ENCODE measurements around the gene DCLRE1C.
"Not testable (repeated sequence)": the region's sequence is repeated elsewhere in the genome, so short reads cannot be mapped to it uniquely, and the experiment has no call there.

The DCLRE1C gene

DNA sequence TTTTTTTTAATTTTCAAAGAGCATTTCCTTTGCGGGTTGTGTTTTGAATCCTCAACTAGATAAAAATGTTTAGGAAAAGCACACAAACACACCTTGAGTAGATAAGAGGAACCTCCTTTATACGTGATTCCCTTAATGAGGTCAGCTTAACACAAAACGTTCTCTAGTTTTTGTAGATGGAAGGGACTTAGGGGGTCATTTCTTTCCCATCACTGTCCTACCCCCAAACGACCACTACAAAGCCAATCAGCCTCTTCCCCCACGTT, 74.0 kb downstream of the DCLRE1C start:
- FAIRE-seq = no peak

DNA sequence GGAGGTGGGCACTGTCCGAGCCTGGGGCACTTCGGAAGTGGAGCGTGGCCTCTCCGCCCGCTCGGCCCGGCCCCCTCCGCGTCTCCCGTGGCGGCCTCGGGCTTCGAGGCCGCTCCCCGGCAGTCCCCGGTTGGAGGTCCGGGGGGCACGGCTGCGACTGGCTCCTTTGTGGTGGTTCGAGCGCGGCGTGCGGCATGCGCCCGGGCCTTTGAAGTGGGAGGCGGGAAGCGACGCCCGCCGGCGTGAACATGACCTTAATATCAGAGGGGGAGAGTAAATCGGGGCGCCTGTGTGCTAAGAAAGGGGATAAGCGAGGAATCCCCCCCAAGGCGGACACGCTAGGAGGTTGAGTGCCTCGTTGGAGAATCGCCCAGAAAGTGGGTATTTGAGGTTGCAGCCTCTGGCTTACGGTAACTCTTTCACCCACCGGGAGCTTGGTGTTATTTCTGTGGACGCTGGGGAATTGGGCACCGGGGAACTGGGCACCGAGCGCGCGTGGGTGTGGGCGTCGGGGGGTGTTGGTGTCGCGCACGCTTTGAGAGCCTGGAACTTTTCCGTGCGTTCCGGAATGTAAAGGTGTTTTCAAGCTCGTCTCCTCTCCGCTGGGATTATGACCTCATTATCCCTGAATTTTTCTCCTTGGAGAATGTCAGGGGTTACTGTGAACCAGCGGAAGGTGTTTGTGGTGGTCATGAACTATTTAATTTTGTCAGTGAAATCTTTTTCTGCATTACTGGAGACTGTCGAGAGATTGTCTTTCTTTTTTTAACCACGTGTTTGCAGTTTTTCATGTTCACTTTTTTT, 74.6 kb downstream of the DCLRE1C start:
- FAIRE-seq = no peak

DNA sequence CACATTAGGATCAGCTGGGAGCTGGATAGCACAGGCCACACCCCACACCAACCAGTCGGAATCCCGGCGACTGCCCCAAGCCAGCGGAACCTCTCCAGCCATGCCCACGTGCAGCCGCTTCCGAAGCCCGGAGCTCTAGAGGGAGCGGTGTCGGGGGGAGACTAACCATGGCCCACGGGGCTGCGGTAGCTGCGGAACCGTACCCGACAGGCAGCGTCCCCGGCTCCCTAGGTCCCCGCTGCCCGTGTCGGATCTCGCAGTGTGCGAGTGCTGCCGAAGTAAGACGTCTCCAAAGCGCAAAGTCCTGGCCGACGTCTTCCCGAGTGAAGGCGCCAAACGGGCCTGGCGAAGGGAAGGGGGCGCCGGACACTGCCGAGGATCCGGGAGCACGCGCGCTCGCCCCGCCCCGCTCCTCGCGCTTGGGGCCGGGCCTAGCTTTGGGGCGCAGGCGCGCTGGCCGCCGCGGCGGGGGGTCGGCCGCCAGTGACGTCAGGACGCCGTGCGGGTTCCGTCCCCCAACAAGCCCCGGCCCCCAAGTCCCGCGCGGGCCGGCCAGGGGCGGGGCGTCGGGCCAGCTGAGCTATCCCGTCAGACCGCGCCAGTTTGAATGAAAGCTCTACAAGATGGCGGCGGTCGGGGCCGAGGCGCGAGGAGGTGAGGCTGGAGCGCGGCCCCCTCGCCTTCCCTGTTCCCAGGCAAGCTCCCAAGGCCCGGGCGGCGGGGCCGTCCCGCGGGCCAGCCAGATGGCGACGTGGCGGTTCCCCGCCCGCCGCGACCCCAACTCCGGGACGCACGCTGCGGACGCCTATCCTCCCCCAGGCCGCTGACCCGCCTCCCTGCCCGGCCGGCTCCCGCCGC, 75.4 kb downstream of the DCLRE1C start, which contains the start of gene SUV39H2:
TSS of gene SUV39H2 (plus strand) at position 601 of the 858 bp plus-strand sequence. CDS start at position 624, 23 bp downstream.
- FAIRE-seq = no peak

DNA sequence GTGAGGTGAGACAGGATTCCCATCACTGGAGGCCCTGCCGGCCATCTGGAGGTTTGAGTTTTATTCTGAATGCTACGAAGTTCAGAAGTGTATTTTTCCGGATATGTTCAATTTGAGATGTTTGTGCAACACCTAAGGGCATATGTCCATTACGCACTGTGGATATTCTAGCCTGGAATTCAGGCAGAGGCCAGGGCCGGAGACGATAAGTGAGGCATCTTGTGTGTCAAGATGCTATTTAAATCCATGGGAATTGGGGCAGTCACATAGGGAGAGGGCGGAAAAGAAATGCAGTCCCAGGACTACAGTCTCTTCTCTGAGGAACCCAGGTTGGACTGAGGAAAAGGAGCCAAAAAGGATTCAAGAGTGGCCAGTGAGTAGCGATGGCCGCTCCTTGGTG, 77.1 kb downstream of the DCLRE1C start:
- FAIRE-seq = no peak

DNA sequence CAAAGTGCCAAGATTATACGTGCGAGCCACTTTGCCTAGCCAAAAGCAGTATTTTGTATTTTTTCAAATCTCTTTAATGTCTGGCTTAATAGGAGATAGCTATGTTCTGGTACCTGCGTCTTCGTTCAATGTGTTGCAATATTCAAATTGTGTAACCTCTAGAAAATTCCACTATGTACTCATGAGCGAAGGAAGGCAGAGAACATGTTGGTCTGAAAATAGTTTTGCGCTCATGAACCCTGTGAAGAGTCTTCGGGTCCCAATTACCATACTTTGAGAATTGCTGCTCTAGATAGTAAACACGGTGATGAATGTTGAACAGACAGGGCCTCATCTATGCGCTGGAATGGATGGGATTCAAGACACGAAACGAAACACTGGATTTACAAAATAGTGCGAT, 78.0 kb downstream of the DCLRE1C start:
- FAIRE-seq = no peak

DNA sequence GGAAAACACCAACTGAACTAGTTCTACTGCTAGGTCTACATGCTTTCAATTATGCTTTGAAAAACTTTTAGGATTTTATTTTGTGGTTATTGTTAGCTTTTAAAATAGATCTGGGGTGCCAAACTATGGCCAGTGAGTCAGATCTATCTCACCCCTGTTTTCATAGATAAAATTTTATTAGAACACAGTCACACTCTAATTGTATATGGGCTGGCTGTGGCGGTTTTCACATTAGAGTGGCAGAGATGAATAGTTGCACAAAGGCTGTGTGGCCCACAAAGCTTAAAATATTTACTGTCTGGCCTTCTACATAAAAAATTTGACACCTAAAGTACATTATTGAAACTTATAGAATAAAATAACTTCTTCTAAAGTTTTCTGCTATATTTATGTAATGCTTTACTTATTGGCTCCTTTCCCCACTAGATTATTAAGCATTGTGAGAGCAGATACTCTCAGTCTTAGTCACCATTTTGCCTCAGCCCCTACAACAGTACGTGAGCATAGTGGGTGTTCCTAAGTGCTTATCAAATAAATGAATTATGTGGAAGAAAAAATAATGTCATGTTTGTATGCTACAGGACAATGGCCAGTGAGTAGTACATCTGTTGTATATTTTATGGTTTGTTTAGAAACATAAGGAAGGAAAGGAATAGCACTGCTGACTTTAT, 80.7 kb downstream of the DCLRE1C start:
- FAIRE-seq = no peak

DNA sequence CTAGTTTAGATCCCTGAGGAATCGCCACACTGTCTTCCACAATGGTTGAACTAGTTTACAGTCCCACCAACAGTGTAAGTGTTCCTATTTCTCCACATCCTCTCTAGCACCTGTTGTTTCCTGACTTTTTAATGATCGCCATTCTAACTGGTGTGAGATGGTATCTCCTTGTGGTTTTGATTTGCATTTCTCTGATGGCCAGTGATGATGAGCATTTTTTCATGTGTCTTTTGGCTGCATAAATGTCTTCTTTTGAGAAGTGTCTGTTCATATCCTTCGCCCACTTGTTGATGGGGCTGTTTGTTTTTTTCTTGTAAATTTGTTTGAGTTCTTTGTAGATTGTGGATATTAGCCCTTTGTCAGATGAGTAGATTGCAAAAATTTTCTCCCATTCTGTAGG, 89.0 kb downstream of the DCLRE1C start:
- not testable (repeated sequence) for FAIRE-seq

DNA sequence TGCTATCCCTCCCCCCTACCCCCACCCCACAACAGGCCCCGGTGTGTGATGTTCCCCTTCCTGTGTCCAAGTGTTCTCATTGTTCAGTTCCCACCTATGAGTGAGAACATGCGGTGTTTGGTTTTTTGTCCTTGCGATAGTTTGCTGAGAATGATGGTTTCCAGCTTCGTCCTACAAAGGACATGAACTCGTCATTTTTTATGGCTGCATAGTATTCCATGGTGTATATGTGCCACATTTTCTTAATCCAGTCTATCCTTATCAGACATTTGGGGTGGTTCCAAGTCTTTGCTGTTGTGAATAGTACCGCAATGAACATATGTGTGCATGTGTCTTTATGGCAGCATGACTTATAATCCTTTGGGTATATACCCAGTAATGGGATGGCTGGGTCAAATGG, 89.4 kb downstream of the DCLRE1C start:
- FAIRE-seq = not testable (repeated sequence)

DNA sequence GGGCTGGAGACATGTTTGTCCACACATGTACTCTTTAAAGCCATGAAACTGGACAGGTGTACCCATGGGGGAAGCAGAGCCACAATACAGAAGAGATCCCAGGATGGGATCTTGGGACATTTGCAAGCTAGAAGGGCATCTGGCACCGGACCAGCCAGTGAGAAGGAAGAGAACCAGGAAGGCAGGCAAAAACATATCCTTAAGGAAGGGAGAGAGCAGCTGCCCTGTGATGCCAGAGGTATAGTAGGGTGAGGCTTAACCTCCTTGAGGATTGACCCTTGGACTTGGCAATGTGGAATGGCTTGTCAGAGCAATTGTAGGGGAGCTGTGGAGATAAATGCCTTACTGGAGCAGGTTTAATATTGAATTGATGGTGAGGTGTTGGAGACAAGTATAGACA, 93.1 kb downstream of the DCLRE1C start:
- no peak for FAIRE-seq

DNA sequence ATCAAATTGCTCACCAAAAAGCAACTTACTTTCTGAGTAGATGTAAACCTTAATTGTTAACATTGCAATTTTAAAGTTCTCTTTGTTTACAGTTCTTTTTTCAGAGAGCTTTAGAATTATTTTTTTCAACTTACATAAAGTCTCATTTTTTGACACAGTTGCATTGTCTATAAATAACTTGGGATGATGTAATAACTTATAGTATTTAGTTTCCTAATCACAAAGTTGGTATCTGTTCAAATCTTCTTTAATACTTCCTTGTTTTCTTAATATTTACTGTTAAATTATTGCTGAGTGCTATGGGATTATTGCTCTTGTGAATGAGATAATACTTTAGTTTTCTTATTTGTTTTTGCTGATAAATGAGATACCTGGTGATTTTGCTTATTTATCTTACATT, 94.1 kb downstream of the DCLRE1C start:
- peak; percentile 51 for FAIRE-seq

DNA sequence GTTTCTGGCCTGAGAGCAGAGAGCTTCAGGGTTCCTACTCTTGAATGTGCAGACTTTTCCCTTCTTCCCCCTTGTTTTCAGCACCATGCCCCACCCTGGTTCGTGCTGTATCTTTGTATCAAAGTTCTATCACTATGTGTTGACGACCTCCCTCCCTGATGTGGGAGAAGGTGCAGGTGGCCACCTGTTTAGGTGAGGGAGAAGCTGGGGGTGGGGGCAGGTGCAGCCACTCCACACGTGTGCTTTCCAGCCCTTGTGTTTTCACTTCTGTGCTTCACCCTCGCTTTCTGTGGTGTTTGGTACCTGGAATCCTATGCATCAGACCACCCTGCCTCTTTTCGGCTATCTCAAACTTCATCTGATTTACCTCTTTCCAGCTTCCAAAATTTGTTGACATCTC, 94.9 kb downstream of the DCLRE1C start:
- FAIRE-seq = no peak

DNA sequence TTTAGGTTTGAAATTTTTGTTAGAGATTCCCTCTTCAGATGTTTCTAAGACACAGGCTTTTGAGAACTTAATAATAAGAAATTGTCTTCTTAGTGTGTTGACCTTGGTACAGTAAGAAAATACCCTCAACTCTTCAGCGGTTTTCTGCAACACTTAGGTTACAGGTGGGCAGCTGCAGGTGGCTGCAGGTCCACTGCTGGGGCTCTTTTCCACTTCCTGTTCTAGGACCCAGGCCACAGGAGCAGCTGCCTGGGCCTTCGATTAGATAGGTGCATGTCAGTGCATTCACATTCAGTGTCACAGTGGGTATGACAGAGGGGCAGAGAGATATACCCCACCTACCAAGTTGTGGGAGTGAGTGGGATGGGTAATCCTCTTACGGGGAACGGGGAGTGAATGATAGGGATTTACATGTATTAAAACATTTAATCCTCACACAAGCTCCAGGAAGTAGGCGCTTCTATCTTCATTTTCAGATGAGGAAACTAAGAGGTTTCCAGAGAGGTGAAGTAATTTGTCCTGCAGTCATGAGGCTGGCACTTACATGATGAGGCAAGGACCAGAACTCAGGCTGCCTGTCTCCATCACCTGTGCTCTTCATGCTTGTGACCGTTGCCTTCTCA, 95.4 kb downstream of the DCLRE1C start:
- FAIRE-seq = no peak

DNA sequence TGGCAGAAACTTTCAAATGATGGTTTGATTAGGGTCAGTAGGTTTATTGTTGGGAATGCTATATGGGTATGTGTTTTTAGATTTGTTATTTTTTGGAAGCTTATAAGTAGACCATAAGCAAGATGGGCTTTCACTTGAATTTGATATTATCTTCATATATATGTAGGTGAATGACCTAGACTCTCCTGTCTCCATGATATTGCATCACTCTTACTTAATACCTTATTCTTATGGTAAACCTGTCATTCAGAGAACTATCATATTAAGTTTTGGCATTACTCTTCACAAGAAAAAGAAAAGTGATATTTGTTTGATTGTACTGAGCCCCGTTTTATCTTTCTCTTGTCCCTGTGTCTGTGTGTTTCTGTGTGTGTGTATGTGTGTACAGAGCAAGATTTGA, 98.4 kb downstream of the DCLRE1C start:
- FAIRE-seq = no peak

DNA sequence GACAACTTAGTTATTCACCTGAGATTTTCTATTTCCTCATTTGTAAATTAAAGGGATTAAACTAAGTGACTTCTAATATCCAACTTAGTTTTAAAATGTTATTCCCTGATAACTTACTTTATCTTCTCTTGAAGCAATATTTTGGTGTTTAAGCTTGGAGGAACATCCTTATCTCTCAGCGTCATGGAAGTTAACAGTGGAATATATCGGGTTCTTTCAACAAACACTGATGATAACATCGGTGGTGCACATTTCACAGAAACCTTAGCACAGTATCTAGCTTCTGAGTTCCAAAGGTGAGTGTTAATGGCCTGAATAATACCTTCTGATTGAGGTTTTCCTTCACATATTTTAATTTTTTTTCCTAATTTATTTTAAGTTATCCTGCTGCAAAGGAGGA, 101.7 kb downstream of the DCLRE1C start:
- FAIRE-seq = no peak
